HG02938 (cell line): Measurements from ENCODE around the gene UNC5CL.

ENCODE experiments used
- ATAC-seq: cut with Tn5 transposase; IDR thresholded peaks from one replicate; pipeline ENCODE4 v1.9.1; 2021; ENCODE audit warnings: mild to moderate bottlenecking, moderate library complexity; ENCODE audit not compliant: unreplicated experiment

UNC5CL gene, protein sequence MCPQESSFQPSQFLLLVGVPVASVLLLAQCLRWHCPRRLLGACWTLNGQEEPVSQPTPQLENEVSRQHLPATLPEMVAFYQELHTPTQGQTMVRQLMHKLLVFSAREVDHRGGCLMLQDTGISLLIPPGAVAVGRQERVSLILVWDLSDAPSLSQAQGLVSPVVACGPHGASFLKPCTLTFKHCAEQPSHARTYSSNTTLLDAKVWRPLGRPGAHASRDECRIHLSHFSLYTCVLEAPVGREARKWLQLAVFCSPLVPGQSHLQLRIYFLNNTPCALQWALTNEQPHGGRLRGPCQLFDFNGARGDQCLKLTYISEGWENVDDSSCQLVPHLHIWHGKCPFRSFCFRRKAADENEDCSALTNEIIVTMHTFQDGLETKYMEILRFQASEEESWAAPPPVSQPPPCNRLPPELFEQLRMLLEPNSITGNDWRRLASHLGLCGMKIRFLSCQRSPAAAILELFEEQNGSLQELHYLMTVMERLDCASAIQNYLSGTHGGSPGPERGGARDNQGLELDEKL

DNA sequence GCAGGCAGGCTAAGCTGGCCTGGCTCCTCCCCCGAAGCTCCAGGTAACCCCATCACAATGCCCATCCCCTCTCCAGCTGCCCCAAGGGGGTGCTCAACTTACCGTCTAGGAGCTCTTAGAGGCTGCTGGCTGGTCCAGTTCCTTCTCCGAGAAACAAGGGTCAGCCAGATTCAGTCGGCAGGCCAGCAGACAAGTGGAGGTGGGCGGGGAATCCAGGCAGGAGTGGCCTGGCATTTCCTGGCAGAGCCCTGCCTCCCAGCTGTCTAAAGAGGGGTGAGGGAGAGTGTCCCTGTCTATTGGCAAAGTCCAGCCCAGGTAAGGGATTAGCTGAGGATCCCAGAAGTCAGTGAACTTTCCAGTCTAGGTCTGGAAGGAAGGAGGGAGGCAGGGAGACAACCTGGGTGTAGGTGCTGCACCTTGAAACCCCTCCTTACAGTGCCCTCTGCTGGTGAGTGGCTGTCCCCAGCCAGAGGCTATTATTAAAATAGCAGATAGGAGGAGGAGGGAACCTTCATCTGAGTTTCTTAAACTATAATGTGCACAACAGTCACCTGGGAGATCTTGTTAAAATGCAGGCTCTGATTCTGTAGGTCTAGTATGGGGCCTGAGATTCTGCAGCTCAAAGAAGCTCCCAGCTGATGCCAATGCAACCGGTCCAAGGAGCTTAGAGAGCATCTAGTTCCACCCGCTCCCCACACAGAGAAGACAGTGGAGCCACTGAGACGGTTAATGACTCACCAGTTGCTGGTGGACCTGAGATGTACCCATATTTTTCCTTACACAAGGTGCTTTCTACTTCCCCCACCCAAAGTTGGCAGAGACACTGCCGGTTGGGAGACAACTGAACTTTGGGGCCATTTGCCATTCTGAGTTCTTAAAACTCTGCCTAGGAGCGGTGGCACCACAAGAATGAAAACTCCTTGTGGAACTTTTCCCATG is at the start of gene UNC5CL:
Gene UNC5CL (minus strand): TSS at position 162 of the 939 bp plus-strand sequence. CDS start 4,147 bp downstream, outside the sequence.
- no peak for ATAC-seq

DNA sequence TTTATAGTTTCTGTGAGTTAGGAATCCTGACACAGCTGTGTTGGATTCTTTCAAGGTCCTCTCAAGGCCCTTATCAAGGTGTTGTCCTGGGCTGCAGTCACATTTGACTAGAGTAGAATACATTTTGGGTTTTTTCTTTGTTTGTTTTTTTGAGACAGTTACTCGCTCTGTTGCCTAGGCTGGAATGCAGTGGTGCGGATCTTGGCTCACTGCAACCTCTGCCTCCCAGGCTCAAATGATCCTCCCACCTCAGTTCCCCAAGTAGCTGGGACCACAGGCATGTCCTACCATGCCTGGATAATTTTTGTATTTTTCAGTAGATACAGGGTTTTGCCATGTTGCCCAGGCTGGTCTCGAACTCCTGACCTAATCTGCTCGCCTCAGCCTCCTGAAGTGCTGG is 49.4 kb upstream of the UNC5CL start:
- no peak for ATAC-seq

DNA sequence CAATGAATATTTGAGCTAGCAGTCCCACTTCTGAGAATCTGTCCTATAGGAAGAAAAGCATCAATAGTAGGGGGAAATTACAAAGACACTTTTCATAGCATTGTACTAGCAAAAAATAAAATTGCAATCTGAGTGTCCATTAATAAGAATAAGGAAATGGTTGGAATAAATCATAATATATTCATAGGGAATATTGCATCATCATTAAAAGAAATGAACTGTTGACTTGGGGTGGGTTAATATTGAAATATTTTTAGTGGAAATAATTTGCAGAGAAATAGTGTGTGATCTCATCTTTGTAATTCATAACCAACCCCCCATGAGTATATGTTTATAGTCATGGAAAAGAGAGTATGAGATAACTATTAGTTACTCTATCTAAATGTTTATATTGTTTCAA is 46.2 kb upstream of the UNC5CL start:
- ATAC-seq, result no peak

DNA sequence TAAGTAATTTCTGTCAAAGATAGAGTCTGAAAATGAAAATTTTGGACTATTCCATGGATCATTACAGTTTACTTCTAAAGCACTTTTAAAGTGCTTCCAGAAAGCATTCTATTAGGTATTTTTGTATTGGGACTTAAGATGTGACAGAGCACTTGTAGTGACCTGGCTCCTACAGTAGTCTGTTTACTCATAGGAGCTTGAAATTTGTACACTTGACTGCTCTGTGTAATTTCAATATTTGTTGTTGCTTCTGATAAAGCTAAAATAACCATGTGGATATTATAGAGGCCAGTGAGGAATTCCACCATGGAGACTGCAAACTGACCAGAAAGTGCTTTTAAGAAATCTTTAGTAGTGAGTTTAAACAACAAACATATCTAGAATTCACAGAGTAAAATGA is 44.1 kb upstream of the UNC5CL start:
- ATAC-seq, result no peak

DNA sequence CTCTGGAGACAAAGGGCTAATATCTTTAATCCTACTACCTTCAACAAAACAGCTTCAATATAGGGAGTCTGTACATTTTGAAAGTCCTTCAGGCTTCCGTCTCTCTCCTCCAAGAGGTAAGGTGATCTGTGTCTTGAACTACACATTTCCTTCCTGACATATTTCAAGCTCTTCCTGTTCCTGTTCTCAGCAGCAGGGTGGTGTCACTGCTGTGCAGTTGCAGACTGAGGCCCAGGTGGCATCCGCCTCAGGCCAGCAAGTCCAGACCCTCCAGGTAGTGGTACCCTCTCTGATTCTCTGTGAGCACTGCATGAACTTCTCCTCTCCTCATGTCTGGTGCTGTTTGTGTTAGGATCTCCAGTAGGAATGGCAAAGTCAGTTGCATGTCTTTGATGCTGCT is 41.6 kb upstream of the UNC5CL start:
- ATAC-seq, result no peak

DNA sequence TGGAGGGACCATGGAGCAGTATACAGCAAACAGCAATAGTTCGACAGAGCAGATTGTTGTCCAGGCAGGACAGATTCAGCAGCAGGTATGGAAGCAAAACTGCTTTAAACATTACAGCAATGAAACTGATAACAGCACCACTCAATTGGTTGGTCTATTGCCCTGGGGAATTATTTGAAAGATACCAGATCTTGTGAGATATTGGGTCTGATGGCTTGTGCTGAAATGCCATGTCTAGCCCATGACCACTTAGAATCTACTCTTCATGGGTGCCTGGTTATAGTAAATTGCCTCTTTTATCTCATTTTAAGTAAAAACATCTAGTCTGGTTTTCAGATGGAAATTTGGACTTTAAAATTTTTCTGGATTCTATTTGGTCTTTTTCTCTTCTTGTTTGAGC is 40.1 kb upstream of the UNC5CL start:
- no peak for ATAC-seq

DNA sequence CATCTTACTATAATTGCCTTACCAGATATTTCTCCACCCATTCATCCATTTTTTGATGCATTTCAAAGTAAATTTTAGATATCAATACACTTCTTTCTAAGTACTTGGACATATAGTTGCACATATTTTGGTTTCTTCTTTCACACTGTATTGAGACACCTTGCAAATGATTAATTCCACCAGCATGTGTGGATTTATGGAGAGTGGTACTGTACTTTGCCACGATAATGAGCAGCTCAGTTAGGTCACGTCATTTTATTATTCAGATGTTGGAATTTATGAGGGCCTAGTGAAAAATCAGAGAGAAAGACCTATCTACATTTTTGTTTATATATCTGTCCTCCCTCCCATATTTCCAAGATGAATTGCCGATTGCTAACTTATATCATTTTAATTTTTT is 39.1 kb upstream of the UNC5CL start:
- no peak for ATAC-seq

DNA sequence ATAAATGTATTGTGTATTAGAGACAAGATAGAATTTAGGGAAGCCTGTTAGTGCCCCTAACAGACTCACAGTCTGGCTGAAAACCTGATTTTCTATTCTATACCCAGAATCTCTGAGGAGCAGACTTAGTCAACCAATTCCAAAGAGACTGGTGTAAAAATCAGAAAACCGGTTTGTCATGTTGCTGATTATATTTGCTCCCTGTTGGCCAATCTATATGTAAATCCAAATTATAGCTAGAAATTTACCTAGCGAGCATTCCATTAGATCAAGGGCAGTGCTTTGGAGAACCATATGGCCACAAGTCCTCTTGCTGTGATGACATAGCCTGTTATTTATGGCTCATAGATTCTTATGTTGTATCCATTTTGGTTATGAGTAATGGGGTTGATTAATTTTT is 38.5 kb upstream of the UNC5CL start:
- no peak for ATAC-seq

DNA sequence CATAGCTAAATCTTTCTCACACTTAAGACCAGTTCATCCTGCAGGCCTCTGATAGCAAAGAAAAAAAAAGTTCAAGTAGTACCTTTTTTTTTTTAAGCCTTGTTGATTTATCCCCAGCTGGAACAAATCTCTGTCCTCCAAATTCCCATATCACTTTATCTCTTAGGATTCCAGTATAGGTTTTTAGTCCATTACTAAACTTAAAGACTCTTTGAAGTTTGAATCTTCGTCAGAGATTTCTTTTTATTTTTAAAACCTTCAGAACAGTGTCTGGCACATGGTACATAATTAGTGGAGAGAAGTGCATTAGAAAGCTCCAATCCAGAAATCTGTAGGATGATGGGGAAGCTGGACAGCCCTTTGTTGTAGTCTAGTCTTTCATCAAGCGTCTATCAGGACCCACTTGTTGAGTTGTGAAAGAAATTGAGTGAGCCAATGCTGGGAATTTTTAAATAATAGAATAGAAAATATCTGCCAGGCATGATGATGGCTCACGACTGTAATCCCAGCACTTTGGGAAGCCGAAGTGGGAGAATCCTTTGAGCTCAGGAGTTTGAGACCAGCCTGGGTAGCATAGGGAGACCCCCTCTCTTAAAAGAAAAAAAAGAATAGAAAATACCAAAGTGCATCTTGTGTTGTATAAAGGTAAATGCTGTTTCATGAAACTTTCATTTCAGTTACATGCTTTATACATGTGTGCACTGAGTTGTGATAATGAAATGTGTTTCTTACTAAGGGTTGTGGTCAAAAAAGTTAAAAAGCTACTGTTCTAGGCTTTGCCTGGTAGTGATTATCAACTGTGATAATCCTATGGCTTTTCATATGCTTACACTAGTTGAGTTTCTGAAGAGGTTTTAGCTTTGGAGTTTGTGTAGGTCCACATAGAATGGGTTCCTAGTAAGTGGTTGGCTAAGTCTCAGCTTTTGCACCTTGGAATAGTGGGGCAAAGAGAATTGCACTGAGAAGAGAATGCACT is 36.9 kb upstream of the UNC5CL start:
- ATAC-seq, result no peak

DNA sequence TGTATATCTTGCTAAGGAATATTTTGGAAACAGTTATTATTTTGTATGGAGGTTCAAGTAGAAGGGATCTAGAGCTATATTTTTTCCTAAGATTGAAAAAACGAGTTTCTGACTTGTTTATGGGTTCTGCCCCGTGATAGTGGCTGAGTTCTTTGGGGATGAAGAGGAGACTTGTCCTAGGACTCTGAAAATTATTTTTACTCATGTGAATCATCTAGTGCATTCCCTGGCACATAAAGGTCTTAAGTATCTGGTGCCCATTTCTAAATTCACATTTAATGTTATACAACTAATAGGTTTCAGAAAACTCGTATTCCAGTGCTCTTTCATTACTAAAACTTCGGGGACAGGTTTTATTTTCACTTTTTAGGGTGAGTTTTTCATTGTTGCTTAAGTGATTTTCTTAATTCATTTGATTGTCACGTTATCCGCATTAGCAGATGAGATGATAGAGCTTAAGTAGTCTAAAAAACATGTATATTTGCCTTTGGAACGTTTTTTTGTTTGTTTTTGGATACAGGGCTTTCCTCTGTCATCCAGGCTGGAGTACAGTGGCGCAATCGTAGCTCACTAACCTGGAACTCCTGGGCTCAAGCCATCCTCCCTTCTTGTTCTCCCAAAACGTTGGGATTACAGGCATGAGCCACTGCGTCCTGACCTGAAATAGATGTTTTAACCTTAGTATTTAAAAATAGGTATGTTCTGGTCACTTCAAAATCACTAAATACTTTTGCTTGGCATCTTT is 35.8 kb upstream of the UNC5CL start:
- ATAC-seq, result no peak

DNA sequence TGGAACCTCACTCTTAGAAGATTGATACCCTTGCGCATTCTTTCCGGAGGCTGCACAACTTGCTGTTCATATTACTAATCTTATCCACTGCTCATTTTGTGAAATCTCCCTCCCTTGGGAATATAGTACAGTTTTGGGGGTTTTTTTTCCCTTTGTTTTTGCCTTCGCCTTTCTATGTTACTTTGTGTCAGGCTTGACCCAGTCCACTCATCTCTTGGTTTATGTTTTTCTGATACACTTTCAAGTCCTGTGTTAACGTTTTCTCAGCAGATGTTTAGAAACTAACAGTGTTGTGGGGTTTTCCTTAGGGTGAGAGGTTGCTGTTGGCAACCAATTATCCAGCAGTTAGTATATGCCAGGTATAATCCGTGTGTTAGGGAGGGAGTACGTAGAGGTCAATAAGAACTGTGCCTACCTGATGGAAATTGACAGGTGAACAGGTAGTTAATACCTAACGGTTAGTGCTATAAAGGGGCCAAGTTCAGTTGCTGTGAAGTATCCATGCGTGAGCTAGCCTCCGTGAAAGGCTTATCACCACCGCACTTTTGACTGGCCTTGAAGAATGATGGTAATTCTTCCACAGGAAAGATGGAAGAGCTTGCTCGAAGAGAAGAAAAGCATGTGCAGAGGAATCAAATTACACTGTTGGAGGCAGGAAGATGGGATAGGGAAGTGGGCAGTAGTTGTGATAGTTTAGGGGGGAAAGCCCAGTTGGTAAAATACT is 35.1 kb upstream of the UNC5CL start:
- ATAC-seq, result no peak

DNA sequence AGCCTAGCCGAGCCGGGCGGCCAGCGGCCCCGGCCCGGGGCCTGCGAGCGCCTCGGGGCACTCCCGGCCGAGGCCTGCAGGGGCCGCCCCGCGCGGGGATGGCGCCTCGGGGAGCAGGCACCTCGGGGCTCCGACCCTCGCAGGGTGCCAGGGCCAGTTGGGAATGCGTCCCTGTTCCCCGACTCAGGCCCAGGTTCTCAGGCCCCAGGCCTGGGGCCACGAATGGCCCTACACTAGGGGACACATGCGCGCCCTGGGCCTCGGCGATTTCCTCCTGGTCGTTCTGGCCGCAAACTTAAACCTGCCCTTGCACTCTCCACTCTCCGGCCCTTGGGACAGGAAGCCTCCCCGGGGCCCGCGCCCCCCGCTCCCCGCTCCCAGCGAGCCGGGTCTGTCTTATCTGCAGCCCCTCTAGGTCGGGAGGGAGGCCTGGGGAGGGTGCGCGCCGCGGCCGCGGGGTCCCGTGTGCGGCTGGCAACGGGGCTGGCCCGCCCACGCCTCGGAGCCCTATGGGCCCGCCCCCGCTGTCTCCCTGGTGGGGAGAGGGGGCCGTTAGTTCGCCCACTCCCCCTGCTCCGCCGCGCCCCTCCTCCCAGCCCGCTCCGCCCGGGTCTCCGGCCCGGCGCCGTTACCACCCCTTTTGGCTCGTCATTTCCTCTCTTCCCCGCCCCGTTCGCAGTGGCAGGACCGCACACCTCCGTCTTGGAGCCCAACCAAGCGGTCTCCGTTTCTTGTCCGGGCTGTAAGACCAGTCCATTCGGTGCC is 34.4 kb upstream of the UNC5CL start:
- ATAC-seq, result peak; percentile 28

DNA sequence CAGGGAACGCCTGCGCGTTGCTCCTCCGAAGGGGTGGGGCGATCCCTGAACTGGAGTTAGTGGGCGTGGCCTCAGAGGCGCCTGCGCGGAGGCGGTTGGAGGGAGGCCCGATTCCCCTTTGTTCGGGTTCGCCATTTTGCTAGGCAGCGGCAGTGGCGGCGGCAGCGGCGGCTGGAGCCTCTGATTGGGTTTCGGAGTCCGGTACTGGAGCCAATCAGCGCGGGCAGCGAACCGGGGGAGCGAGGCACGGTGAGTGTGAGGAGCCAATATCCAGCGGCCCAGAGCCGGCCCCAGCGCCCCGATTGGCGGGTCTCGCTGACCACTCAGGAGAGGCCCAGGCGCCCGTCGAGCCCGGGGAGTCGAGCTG is 33.8 kb upstream of the UNC5CL start, which contains the start of gene NFYA:
Gene NFYA (plus strand): TSS at position 139 of the 367 bp plus-strand sequence. CDS start 6,116 bp downstream, outside the sequence.
- peak; percentile 62 for ATAC-seq

DNA sequence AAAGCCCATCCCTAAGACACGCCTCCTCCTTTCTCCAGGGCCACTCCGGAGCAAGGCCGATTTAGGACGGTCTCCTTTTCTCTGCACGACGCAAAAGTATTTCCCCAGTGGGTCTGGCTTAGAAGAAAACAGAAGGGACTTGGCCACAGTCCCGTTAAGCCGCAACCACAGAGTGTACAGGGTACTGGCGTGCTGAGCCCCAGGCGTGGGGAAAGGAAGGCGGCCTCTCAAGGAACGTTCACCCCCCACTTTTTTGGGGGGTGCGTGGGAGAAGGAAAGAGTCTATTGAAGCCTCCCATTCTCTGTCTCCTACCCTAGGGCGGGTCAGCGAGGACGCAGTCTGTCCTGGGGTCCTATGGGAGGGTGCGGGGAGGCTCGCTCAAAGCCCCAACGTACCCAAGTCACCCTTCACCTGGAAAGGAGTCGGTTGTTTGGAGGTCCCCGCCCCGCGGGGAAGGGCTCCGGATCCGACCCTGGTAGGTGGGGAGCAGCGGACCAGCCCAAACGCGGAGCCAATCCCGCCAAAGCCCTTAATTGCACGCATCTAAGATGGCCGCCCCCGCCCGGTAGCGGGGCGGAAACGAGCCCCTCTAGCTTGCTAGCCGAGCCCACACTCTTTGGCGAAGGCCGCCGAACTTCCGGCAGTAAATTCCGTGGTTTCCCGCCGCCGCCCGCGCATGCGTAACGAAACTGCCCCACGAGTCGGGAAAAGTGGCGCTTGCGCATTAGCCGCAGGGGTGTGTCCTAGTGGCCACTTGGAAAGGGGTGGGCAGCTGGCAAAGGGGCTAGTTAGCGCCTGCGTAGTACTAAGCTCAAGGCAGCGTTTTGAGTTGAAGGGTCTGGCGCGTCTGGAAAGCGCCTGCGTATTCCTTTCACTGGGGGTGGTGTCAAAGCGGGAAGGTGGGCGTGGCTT is 33.2 kb upstream of the UNC5CL start, which contains the start of gene OARD1:
Gene OARD1 (minus strand): TSS at position 434 of the 913 bp plus-strand sequence. CDS start 722 bp downstream, outside the sequence.
- peak; percentile 65 for ATAC-seq

DNA sequence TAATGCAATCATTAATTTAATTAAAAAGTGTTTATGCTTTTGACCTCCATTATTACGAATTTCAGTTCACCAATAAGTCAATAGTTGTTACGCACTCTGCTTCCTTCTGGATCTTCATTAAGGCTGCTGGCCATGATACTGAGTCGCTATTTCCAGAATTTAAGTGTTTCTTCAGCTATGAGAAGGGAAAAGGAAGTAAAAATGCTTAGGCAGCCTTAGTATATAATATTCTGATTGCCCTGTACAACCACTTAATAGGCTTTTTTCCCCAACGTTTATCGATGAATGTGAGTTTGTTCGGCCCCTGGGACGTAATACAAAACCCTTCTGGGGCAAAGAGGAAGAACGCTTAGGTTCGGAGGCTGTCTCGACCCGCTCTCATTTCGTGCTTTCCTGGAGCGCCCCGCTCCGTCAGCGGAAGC is 32.5 kb upstream of the UNC5CL start:
- ATAC-seq, result no peak

DNA sequence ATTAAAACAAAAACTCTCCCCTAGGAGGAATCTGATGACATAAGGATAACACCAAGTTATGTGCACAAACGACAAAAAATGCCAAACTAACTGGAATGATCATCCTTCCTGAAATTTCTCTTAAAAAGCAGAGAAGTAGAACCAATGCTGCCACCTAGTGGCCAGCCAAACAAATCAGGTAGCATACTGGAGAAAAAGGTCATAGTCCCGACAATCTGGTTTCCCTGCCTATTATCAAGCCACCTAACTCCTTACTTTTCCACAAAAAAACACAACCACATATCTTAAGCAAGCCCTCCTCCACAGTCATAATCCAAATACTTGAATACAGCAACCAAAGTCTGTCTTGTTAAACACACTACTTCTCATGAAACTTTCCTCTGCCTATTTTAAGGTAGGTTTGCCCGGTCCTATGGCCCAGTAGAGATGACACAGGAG is 27.9 kb upstream of the UNC5CL start:
- no peak for ATAC-seq

DNA sequence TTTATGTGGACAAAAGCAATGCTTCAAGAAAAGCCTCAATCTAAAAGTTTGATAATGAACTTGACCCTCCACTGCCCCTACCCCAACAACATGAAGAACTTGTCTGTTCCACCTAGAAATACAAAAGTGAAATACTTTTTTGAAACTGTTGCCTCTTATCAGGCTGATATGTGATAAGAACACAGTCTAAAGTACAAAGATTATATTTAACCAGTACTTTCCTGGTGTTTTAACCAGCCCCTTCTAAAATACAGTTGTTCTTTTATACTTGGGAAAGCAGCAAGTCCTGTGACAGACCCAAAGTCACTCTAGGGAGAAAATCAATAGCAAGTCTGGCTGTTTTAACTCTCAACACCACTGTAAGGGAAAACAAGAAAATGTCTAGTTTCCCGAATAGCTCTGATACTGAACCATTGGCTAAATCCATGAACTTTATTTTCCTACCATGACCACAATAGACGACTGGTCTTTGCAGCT is 26.6 kb upstream of the UNC5CL start:
- ATAC-seq, result no peak
